NCI-H1048 (cell line): ENCODE measurements around the gene NPAS1.
"Not testable (repeated sequence)": the region's sequence is repeated elsewhere in the genome, so short reads cannot be mapped to it uniquely, and the experiment has no call there.

Experiments
- DNase-seq: peaks from one replicate; lab custom pipeline; 2025; lab: John Stamatoyannopoulos, UW

NPAS1 gene

DNA sequence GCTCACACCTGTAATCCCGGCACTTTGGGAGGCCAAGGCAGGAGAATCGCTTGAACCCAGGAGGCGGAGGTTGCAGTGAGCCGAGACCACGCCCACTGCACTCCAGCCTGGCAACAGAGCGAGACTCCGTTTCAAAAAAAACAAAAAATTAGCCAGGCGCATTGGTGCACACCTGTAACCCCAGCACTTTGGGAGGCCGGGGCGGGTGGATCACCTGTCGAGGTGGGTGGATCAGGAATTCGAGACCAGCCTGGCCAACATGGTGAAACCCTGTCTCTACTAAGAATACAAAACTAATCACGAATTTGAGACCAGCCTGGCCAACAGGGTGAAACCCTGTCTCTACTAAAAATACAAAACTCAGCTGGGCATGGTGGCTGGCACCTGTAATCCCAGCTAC lies 58.7 kb downstream of the NPAS1 start:
- not testable (repeated sequence) for DNase-seq

DNA sequence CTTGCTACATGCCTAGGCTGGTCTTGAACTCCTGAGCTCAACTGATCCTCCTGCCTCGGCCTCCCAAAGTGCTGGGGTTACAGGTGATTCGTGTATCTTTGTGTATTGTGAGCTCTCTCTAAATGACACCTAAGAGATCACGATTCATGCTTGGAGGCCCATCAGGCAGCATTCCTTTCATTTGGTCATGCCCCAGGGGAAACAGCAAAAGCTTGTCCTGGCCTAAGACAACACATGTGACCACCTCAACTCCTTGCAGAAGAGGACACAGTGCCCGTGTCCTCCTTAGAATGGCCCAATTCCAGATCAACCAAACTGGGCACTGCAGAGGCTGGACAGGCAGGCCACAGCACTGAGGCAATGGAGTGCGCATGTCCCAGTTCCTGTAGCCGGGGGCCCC lies 61.5 kb downstream of the NPAS1 start:
- no peak for DNase-seq

DNA sequence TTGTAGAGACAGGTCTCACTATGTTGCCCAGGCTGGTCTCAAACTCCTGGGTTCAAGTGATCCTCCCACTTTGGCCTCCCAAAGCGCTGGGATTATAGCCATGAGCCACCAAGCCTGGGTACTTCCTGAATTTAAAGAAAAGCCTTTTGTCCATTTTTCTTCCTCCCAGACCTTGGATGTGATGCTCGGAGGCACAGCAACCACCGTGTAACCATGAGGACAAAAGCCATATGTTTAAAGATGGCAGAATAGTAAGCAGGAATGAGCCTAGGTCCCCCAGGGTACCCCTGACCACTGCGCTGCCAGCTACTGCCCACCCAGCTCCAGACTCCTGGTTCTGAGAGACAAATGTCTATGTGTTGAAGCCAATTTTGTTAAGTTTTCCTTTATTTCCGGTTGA lies 62.9 kb downstream of the NPAS1 start:
- DNase-seq: no peak

GRCh38 chr19:47084879-47085439 lies 65.3 kb downstream of the NPAS1 start:
- no peak for DNase-seq

- DNase-seq: no peak
These were observed 66.6 kb downstream of the NPAS1 start for GRCh38 chr19:47086280-47086679.

DNA sequence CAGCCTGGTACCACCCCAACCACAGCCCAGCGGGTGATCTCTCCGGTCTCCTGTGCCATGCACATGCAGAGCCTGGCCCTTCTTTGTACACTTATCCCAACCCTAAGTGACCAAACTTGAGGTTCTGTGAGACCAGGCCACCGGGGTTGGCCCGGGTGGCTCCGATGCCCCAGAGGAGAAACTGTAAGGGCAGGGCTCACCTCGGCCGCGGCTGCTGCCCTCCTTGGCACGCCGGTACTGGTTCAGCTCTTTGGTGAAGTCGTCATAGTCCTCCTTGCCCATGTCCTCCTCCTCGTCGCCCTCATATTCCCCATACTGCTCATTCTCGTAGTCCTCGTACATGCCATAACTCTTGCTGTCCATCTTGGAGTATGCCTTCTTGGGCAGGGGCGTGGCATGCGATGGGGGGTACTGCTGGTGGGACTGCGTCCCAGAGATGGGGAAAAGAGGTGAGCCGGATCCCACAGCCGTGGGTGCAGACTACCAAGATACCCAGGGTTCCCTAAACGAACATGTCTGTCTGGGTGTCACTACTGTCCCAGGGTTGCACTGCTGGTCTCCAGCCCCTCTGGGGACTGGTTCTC lies 70.2 kb downstream of the NPAS1 start:
- no peak for DNase-seq

DNA sequence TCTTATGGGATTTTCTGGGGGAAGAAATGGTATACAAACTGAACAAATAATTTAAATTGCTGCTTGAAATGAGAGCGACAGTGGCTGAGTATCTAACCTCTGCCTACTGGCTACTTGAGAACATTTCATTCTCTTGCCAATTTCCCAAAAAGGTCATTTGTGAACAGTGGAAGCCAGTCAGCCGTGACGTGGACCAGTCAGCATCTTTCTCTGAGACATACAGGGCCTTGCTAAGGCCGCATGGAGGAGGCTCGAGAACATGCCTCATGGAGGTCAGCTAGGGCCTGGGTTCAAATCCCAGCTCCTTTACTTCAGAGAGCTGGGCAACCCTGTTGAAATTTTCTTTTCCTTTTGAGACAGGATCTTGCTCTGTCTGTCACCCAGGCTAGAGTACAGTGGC lies 73.6 kb downstream of the NPAS1 start:
- no peak for DNase-seq

DNA sequence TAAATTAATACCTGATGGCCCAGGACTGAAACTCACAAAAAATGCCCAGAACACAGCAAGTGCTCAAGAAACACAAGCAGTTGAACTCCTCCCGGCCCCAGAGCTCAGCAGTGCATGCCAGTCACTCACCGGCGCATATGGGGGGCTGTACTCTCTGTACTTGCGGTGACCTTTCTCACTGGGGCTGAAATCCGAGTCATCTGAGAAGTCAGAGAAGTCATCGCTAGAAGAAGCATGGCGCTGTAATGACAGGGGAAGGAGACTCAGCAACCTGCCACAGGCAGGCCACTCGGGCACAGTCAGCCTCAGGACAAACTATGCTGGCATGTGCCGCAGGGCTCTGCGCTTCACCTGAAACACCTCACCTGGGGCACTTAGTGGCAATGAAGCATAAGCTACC lies 74.2 kb downstream of the NPAS1 start:
- no peak for DNase-seq

DNA sequence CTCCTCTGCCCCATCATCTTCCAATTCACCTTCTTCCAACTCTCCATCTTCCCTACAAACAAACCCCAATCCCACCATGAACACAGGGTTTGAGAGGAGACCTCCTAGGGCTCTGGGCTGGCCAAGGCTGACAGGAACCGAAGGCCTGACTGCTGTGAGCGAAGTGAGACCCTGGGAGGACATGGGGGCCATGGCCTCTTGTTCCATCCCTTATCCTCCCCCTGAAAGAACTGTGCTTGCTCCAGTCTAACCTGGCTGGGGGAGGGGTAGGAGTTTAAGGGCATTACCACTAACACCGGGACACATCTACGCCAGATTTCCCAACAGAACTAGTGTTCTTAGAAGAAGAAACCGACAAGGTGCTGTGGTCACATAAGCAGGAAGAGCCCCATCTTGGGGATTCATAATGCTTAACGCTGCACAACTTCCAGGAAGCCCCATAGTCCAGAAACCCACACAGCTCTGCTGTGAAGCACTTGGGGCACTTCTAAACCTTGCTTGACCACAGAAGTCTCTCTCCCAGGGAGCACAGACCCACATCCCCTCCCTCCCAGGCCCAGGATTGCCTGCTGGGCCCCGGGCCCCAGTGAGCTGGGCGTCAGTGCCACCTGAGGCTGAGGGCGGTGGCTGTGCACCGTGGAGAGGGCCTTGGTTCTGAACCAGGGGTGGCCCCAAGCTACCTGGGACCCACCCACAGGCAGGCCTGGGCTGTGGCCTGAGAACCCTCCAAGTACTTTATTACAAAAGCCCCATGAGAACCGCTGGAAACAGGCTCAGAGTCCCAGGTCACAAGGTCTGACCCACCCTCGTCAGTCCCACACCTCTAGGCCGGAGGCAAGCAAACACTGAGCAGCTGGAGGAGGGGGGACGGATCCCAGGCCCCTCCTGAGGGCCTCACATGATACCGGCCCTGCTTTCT lies 75.2 kb downstream of the NPAS1 start:
- DNase-seq: no peak
